MG63 (cell line): ENCODE results near the gene NANS. TPM values are rescaled to one million over a fixed set of nuclear protein-coding genes. Genes with fewer than 3 reads are reported as not detected.

ENCODE experiments used
- DNase-seq: peaks from one replicate; pipeline ENCODE4 v3.0.0-alpha.2; 2020
- H3K27me3 ChIP-seq: fragments of 250-450 bp; sonication (Bioruptor Pico); 2 replicates; pipeline ENCODE4 v1.5.1; 2020; ENCODE audit warnings: mild to moderate bottlenecking, moderate library complexity
- H3K36me3 ChIP-seq: fragments of 250-450 bp; sonication (Bioruptor Pico); 2 replicates; pipeline ENCODE4 v1.5.1; 2020; ENCODE audit warnings: mild to moderate bottlenecking, moderate library complexity
- H3K4me3 ChIP-seq: fragments of 250-450 bp; sonication (Bioruptor Pico); 2 replicates; pipeline ENCODE4 v1.5.1; 2020; ENCODE audit warnings: mild to moderate bottlenecking, moderate library complexity
- H3K9me3 ChIP-seq: fragments of 250-450 bp; sonication (Bioruptor Pico); 2 replicates; pipeline ENCODE4 v1.5.1; 2020; ENCODE audit warnings: mild to moderate bottlenecking, moderate library complexity
- total RNA-seq: library from RNA; depleted of rRNA; stranded (reverse); fragments of >200 nt; shearing (Covaris generic); gene quantifications from 2 replicates; pipeline ENCODE4 v1.2.3, GENCODE V29; 2014; ENCODE audit warnings: low replicate concordance; rRNA removed

The NANS gene
- total RNA-seq, 1 experiment from 2014 or later, result 230 TPM

DNA sequence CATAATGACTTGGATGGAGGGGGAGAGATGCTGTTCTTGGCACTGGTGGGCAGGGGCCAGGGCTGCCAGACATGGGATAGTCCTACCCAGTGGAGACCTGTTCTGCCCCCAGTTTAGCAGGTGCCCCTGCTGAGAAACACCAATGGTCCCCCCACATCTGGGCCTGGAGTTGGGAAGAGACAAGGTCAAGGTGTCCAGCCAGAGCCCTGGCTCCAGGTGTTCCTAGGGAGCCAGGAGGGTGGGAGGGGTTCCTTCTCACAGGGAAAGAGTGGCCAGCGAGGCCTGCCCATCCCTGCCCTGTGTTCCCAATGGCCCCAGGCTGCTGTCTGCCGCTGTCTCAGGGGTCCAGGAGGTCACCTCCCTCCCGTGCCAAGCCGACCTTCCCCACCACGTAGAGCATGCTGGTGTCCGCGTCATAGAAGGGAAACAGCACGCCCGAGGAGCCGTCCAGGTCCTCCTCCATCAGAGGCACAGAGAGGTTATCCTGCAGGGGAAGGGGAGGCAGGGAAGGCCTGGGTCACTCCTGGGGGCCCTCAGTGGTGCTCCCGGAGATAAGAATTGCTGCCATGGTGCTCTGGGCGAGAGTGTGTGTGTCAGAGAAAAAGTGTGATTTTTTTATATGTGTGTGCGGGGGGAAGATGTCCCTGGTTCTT, 74.2 kb downstream of the NANS start:
- no peak for DNase-seq
- no peaks in the 10 kb centered on the region for H3K9me3 ChIP-seq
- H3K4me3 ChIP-seq, result no peak overlapping the region
- H3K36me3 ChIP-seq, result no peaks in the 10 kb centered on the region
- no peaks in the 10 kb centered on the region for H3K27me3 ChIP-seq

GRCh38 chr9:98132158-98132557, 75.6 kb downstream of the NANS start:
- Histone ChIP-seq H3K36me3 (no peaks in the 10 kb centered on the region), H3K27me3 (no peaks in the 10 kb centered on the region), H3K9me3 (no peaks in the 10 kb centered on the region), H3K4me3 (no peak overlapping the region)
- DNase-seq, result no peak

Other genes starting within 250 kb of the NANS start
- gene FOXE1, start 203.5 kb upstream of the NANS start, total RNA-seq, result not detected in 2 replicates
- gene TRMO, start 134.2 kb upstream of the NANS start, total RNA-seq, result 16.1 and 33.5 TPM in 2 replicates
- not detected in 2 replicates for gene HEMGN, start 118.6 kb upstream of the NANS start, total RNA-seq
- gene ANP32B, start 73.4 kb upstream of the NANS start, total RNA-seq, result 5.2 and 7.0 TPM in 2 replicates
- 4.2 and 10.5 TPM in 2 replicates for gene TRIM14, start 62.5 kb downstream of the NANS start, total RNA-seq
- 0.03 and 0.81 TPM in 2 replicates for gene CORO2A, start 135.9 kb downstream of the NANS start, total RNA-seq
- 3.6 and 5.2 TPM in 2 replicates for gene TBC1D2, start 198.9 kb downstream of the NANS start, total RNA-seq